SK-N-SH treated with all-trans-retinoic acid at 6 μM for 48 hours (cell line): Measurements from ENCODE around the gene TMC7.

Experiments
- ATAC-seq: fragments of 200-7000 bp; cut with Tn5 transposase; 3 replicates; pipeline ENCODE4 v1.9.1; 2020; ENCODE audit warnings: mild to moderate bottlenecking, moderate library complexity
- ARNTL ChIP-seq: fragments of 450-650 bp; formaldehyde crosslinking; IDR thresholded peaks from 2 replicates; pipeline ENCODE4 v1.5.0; 2020; ENCODE audit warnings: low read depth, mild to moderate bottlenecking, moderate library complexity, borderline replicate concordance
- BACH2 ChIP-seq: fragments of 250-450 bp; sonication (Bioruptor Pico); IDR thresholded peaks from 2 replicates; pipeline ENCODE4 v1.9.0; 2021; ENCODE audit warnings: mild to moderate bottlenecking, borderline replicate concordance
- CREB5 ChIP-seq: fragments of 250-450 bp; sonication (Bioruptor Pico); IDR thresholded peaks from 2 replicates; pipeline ENCODE4 v1.5.1; 2020; ENCODE audit warnings: low read depth, mild to moderate bottlenecking, moderate library complexity
- CSDC2 ChIP-seq: fragments of 250-450 bp; sonication (Bioruptor Pico); IDR thresholded peaks from 2 replicates; pipeline ENCODE4 v1.5.0; 2020; ENCODE audit warnings: mild to moderate bottlenecking, moderate library complexity
- ESRRG ChIP-seq: fragments of 250-450 bp; sonication (Bioruptor Pico); IDR thresholded peaks from 2 replicates; pipeline ENCODE4 v1.6.1; 2021; ENCODE audit warnings: mild to moderate bottlenecking
- GLIS3 ChIP-seq: fragments of 250-450 bp; sonication (Bioruptor Pico); IDR thresholded peaks from 2 replicates; pipeline ENCODE4 v1.5.0; 2020; ENCODE audit warnings: mild to moderate bottlenecking, moderate library complexity
- ISL1 ChIP-seq: fragments of 250-450 bp; sonication (Bioruptor Pico); IDR thresholded peaks from 2 replicates; pipeline ENCODE4 v2.1.2; 2022; ENCODE audit warnings: mild to moderate bottlenecking, moderate library complexity
- OSR1 ChIP-seq: fragments of 250-450 bp; sonication (Bioruptor Pico); IDR thresholded peaks from 2 replicates; pipeline ENCODE4 v1.8.0; 2022; ENCODE audit warnings: moderate library complexity, mild to moderate bottlenecking, inconsistent platforms
- RARB ChIP-seq: fragments of 250-450 bp; sonication (Bioruptor Pico); IDR thresholded peaks from 2 replicates; pipeline ENCODE4 v1.8.0; 2021; ENCODE audit warnings: mild to moderate bottlenecking, moderate library complexity
- TCF4 ChIP-seq: fragments of 250-450 bp; sonication (Bioruptor Pico); IDR thresholded peaks from 2 replicates; pipeline ENCODE4 v1.8.0; 2021; ENCODE audit warnings: mild to moderate bottlenecking, moderate library complexity, borderline replicate concordance
- TOX ChIP-seq: fragments of 250-450 bp; sonication (Bioruptor Pico); IDR thresholded peaks from 2 replicates; pipeline ENCODE4 v1.8.0; 2021; ENCODE audit warnings: mild to moderate bottlenecking, moderate library complexity, borderline replicate concordance
- ZC3H10 ChIP-seq: fragments of 250-450 bp; sonication (Bioruptor Pico); IDR thresholded peaks from 2 replicates; pipeline ENCODE4 v1.5.1; 2021; ENCODE audit warnings: mild to moderate bottlenecking, moderate library complexity
- ZFP3 ChIP-seq: fragments of 250-450 bp; sonication (Bioruptor Pico); IDR thresholded peaks from 2 replicates; pipeline ENCODE4 v1.5.0; 2020; ENCODE audit warnings: mild to moderate bottlenecking, moderate library complexity
- ZFP30 ChIP-seq: fragments of 450-650 bp; formaldehyde crosslinking; IDR thresholded peaks from 2 replicates; pipeline ENCODE4 v1.5.0; 2022; ENCODE audit warnings: mild to moderate bottlenecking, moderate library complexity
- ZNF565 ChIP-seq: fragments of 450-650 bp; formaldehyde crosslinking; conservative IDR thresholded peaks from 2 replicates; pipeline ENCODE4 v1.5.0; 2020; ENCODE audit warnings: low read depth, mild to moderate bottlenecking, moderate library complexity
- ZNF70 ChIP-seq: fragments of 450-650 bp; formaldehyde crosslinking; IDR thresholded peaks from 2 replicates; pipeline ENCODE4 v1.5.0; 2020; ENCODE audit warnings: mild to moderate bottlenecking, moderate library complexity
- ZNF8 ChIP-seq: fragments of 450-650 bp; formaldehyde crosslinking; IDR thresholded peaks from 2 replicates; pipeline ENCODE4 v1.5.0; 2020; ENCODE audit warnings: mild to moderate bottlenecking, moderate library complexity
- TF ChIP-seq, protein P1 (sequence below): fragments of 250-450 bp; sonication (Bioruptor Pico); IDR thresholded peaks from 2 replicates; pipeline ENCODE4 v1.8.0; 2021; ENCODE audit warnings: low read depth, mild to moderate bottlenecking, moderate library complexity, borderline replicate concordance
- TF ChIP-seq, protein P2 (sequence below): fragments of 250-450 bp; sonication (Bioruptor Pico); IDR thresholded peaks from 2 replicates; pipeline ENCODE4 v1.5.0; 2020; ENCODE audit warnings: mild to moderate bottlenecking, moderate library complexity
- TF ChIP-seq, protein P3 (sequence below): fragments of 250-450 bp; sonication (Bioruptor Pico); IDR thresholded peaks from 2 replicates; pipeline ENCODE4 v1.8.0; 2020; ENCODE audit warnings: mild to moderate bottlenecking, moderate library complexity, borderline replicate concordance

The TMC7 gene

GRCh38 chr16:19008245-19009169 lies 24.8 kb downstream of the TMC7 start:
- peak; percentile 95 for ATAC-seq
- no peak for TF ChIP-seq ARNTL (CRISPR knock-in tag)
- TF ChIP-seq ESRRG (CRISPR knock-in tag): no peak
- TF ChIP-seq ZNF565 (CRISPR knock-in tag): no peak
- no peak for TF ChIP-seq TOX (CRISPR knock-in tag)
- TF ChIP-seq GLIS3: no peak
- TF ChIP-seq ZNF70 (CRISPR knock-in tag): no peak
- TF ChIP-seq OSR1 (CRISPR knock-in tag): no peak
- no peak for TF ChIP-seq ISL1
- no peak for TF ChIP-seq ZFP3 (CRISPR knock-in tag)

DNA sequence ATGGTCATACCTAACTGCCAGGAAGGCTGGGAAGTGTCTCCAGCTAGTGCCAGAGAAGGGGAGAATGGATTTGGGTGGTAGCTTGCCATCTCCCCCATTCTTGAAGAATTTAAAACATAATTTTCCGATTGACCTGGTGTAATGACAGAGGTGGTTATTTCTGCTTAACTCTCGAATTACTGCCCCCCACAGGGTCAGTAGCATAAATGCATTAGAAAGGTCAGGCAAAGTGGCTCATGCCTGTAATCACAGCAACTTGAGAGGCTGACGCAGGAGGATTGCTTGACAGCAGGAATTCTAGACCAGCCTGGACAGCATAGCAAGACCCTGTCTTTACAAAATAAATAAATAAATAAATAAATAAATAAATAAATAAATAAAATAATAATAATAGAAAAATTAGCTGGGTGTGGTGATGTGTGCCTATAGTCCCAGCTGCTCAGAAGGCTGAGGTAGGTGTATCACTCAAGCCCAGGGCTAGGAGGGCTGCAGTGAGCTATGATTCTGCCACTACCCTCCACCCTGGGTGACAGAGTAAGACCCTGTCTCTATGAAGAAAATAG lies 27.5 kb downstream of the TMC7 start:
- no peak for ATAC-seq

More for the DNA sequence above, 27.5 kb downstream of the TMC7 start:
- no peak for TF ChIP-seq ZNF8 (CRISPR knock-in tag)
- TF ChIP-seq ISL1: no peak
- no peak for TF ChIP-seq ARNTL (CRISPR knock-in tag)
- TF ChIP-seq RARB (CRISPR knock-in tag): no peak
- TF ChIP-seq, protein P1, sequence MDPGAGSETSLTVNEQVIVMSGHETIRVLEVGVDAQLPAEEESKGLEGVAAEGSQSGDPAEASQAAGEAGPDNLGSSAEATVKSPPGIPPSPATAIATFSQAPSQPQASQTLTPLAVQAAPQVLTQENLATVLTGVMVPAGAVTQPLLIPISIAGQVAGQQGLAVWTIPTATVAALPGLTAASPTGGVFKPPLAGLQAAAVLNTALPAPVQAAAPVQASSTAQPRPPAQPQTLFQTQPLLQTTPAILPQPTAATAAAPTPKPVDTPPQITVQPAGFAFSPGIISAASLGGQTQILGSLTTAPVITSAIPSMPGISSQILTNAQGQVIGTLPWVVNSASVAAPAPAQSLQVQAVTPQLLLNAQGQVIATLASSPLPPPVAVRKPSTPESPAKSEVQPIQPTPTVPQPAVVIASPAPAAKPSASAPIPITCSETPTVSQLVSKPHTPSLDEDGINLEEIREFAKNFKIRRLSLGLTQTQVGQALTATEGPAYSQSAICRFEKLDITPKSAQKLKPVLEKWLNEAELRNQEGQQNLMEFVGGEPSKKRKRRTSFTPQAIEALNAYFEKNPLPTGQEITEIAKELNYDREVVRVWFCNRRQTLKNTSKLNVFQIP (CRISPR knock-in tag): no peak
- TF ChIP-seq ZNF70 (CRISPR knock-in tag): no peak
- no peak for TF ChIP-seq GLIS3
- no peak for TF ChIP-seq CREB5 (CRISPR knock-in tag)
- TF ChIP-seq TOX (CRISPR knock-in tag): no peak
- no peak for TF ChIP-seq OSR1 (CRISPR knock-in tag)
- TF ChIP-seq, protein P2, sequence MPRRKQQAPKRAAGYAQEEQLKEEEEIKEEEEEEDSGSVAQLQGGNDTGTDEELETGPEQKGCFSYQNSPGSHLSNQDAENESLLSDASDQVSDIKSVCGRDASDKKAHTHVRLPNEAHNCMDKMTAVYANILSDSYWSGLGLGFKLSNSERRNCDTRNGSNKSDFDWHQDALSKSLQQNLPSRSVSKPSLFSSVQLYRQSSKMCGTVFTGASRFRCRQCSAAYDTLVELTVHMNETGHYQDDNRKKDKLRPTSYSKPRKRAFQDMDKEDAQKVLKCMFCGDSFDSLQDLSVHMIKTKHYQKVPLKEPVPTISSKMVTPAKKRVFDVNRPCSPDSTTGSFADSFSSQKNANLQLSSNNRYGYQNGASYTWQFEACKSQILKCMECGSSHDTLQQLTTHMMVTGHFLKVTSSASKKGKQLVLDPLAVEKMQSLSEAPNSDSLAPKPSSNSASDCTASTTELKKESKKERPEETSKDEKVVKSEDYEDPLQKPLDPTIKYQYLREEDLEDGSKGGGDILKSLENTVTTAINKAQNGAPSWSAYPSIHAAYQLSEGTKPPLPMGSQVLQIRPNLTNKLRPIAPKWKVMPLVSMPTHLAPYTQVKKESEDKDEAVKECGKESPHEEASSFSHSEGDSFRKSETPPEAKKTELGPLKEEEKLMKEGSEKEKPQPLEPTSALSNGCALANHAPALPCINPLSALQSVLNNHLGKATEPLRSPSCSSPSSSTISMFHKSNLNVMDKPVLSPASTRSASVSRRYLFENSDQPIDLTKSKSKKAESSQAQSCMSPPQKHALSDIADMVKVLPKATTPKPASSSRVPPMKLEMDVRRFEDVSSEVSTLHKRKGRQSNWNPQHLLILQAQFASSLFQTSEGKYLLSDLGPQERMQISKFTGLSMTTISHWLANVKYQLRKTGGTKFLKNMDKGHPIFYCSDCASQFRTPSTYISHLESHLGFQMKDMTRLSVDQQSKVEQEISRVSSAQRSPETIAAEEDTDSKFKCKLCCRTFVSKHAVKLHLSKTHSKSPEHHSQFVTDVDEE (CRISPR knock-in tag): no peak
- no peak for TF ChIP-seq ZC3H10 (CRISPR knock-in tag)
- TF ChIP-seq, protein P3, sequence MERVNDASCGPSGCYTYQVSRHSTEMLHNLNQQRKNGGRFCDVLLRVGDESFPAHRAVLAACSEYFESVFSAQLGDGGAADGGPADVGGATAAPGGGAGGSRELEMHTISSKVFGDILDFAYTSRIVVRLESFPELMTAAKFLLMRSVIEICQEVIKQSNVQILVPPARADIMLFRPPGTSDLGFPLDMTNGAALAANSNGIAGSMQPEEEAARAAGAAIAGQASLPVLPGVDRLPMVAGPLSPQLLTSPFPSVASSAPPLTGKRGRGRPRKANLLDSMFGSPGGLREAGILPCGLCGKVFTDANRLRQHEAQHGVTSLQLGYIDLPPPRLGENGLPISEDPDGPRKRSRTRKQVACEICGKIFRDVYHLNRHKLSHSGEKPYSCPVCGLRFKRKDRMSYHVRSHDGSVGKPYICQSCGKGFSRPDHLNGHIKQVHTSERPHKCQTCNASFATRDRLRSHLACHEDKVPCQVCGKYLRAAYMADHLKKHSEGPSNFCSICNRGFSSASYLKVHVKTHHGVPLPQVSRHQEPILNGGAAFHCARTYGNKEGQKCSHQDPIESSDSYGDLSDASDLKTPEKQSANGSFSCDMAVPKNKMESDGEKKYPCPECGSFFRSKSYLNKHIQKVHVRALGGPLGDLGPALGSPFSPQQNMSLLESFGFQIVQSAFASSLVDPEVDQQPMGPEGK (CRISPR knock-in tag): no peak
- TF ChIP-seq BACH2 (CRISPR knock-in tag): no peak
- TF ChIP-seq TCF4: no peak
- TF ChIP-seq CSDC2 (CRISPR knock-in tag): no peak
- no peak for TF ChIP-seq ZNF565 (CRISPR knock-in tag)
- TF ChIP-seq ZFP30 (CRISPR knock-in tag): no peak
- no peak for TF ChIP-seq ZFP3 (CRISPR knock-in tag)
- no peak for TF ChIP-seq ESRRG (CRISPR knock-in tag)
